ENCODE results near the gene PHF21A.

GRCh38 chr11:46034041-46034440, 87.2 kb downstream of the PHF21A start:
- TF ChIP-seq CTCF (IDR thresholded peaks at IDR 0.05 in 4 of 5, conservative IDR thresholded peaks at IDR 0.05 in 1 of 5) (no peak), POLR2A (IDR thresholded peaks at IDR 0.05) (no peak)

Data from gastrocnemius medialis (tissue), 4 donors.